Measurements from ENCODE around the gene ZNF740. TPM values are rescaled to one million over a fixed set of nuclear protein-coding genes. Genes with fewer than 3 reads are reported as not detected.

ZNF740 gene
- total RNA-seq, 2 donors from 2014 or later: 5.9 to 7.4 TPM

- DNase-seq (ENCODE audit: low spot score): no peak
- Histone ChIP-seq H3K9me3 (no peaks in the 10 kb centered on the region), H3K4me1 (peaks cover 0 to 65% of the 10 kb centered on the region in 2 donors), H3K27ac (peak overlapping the region; percentile 76 to 77), H3K4me3 (peak overlapping the region in 1 of 2 donors; percentile 30), H3K36me3 (peaks cover 34% of the 10 kb centered on the region), H3K27me3 (no peaks in the 10 kb centered on the region)
- TF ChIP-seq CTCF (IDR thresholded peaks at IDR 0.05): no peak
These were observed 33.7 kb downstream of the ZNF740 start for GRCh38 chr12:53214221-53214620.

- TF ChIP-seq CTCF (IDR thresholded peaks at IDR 0.05): no peak
- Histone ChIP-seq H3K4me1 (peaks cover 0 to 72% of the 10 kb centered on the region in 2 donors), H3K9me3 (no peaks in the 10 kb centered on the region), H3K27ac (peak overlapping the region; percentile 76 to 77), H3K27me3 (no peaks in the 10 kb centered on the region), H3K36me3 (peaks cover 34% of the 10 kb centered on the region), H3K4me3 (peak overlapping the region in 1 of 2 donors; percentile 30)
- peak; percentile 73 for DNase-seq (ENCODE audit: low spot score)
These were observed 34.3 kb downstream of the ZNF740 start for GRCh38 chr12:53214687-53215455.

- H3K4me1 ChIP-seq: peaks cover 0 to 72% of the 10 kb centered on the region in 2 donors
- no peak for DNase-seq (ENCODE audit: low spot score)
- no peaks in the 10 kb centered on the region for H3K9me3 ChIP-seq
- peak overlapping the region; percentile 76 to 77 for H3K27ac ChIP-seq
- H3K4me3 ChIP-seq: no peak overlapping the region
- H3K36me3 ChIP-seq: peaks cover 33% of the 10 kb centered on the region
- no peak for TF ChIP-seq CTCF (IDR thresholded peaks at IDR 0.05)
- H3K27me3 ChIP-seq: no peaks in the 10 kb centered on the region
These were observed 35.0 kb downstream of the ZNF740 start for GRCh38 chr12:53215497-53215896.

- Histone ChIP-seq H3K4me1 (peaks cover 0 to 78% of the 10 kb centered on the region in 2 donors), H3K4me3 (peak overlapping the region in 1 of 2 donors; percentile 61)
- no peak for DNase-seq (ENCODE audit: low spot score)
These were observed 36.8 kb downstream of the ZNF740 start for GRCh38 chr12:53217051-53217930.

GRCh38 chr12:53217931-53218307 is 37.4 kb downstream of the ZNF740 start:
- peaks cover 9% of the 10 kb centered on the region for H3K36me3 ChIP-seq
- no peaks in the 10 kb centered on the region for H3K27me3 ChIP-seq
- no peaks in the 10 kb centered on the region for H3K9me3 ChIP-seq
- H3K27ac ChIP-seq: peak overlapping the region; percentile 95 to 96
- peaks cover 0 to 82% of the 10 kb centered on the region in 2 donors for H3K4me1 ChIP-seq
- H3K4me3 ChIP-seq: peak overlapping the region; percentile 61 to 67
- DNase-seq (ENCODE audit: low spot score): no peak
- no peak for TF ChIP-seq CTCF (IDR thresholded peaks at IDR 0.05)

More at GRCh38 chr12:53217051-53217930, 36.8 kb downstream of the ZNF740 start:
- Histone ChIP-seq H3K27ac (peak overlapping the region; percentile 95 to 96), H3K36me3 (peaks cover 15% of the 10 kb centered on the region), H3K27me3 (no peaks in the 10 kb centered on the region), H3K9me3 (no peaks in the 10 kb centered on the region)
- no peak for TF ChIP-seq CTCF (IDR thresholded peaks at IDR 0.05)
